Mucosa of descending colon (tissue), 3 donors: Measurements from ENCODE around the gene PIP4K2B. TPM values are rescaled to one million over a fixed set of nuclear protein-coding genes. Genes with fewer than 3 reads are reported as not detected.
A peak's percentile ranks its signal among the peaks of the same experiment; 100 is the strongest.

Experiments used
- ATAC-seq: fragments of 200-7000 bp; cut with Tn5 transposase; one replicate; pipeline ENCODE4 v1.9.1; 2020; ENCODE audit warnings: mild to moderate bottlenecking, moderate library complexity
- DNase-seq, 3 donors: peaks; one replicate each; pipeline ENCODE4 v3.0.0-alpha.2; 2020
- H3K36me3 ChIP-seq: fragments of 200-600 bp; one replicate; pipeline ENCODE4 v1.8.0; 2021; ENCODE audit warnings: low read depth, mild to moderate bottlenecking
- H3K4me1 ChIP-seq: fragments of 200-600 bp; one replicate; pipeline ENCODE4 v1.8.0; 2021; ENCODE audit warnings: low read depth, mild to moderate bottlenecking
- H3K4me3 ChIP-seq: fragments of 200-600 bp; one replicate; pipeline ENCODE4 v1.8.0; 2021; ENCODE audit warnings: mild to moderate bottlenecking
- H3K9me3 ChIP-seq: fragments of 200-600 bp; one replicate; pipeline ENCODE4 v1.8.0; 2021; ENCODE audit warnings: mild to moderate bottlenecking
- intact Hi-C, 2 donors: fragments of 100-400 bp; cut with DNase I in 1 of 2; cut with micrococcal nuclease in 1 of 2; formaldehyde crosslinking; loops; one replicate each; pipeline versions ENCODE4 v1.11.0 to v1.11.1; 2022; cut with DNase I, micrococcal nuclease
- total RNA-seq, 3 donors: library from RNA; stranded (reverse); fragmentation: NEBNext Ultra II Directional in 2 of 3; extraction: Animal tissue kit (Norgen Biotek cat#: 25700) in 2 of 3; gene quantifications; one replicate each; pipeline versions ENCODE4 v1.2.1 to v1.2.4, GENCODE V29; 2021 to 2023
- TF ChIP-seq, protein P1 (sequence below): fragments of 200-600 bp; IDR thresholded peaks from one replicate; pipeline ENCODE4 v1.8.0; 2022; ENCODE audit warnings: antibody characterized with exemption, mild to moderate bottlenecking
- donor health status: DM: no; HTN: no; CAD: no; lungs with moderate emphysema.
- donor health status: DM: no; HTN: no; CAD: no.
- donor health status: DM: no; HTN: yes; CAD: no.

The PIP4K2B gene
- total RNA-seq, 3 donors from 2014 or later, result 16.7 to 44.8 (median 20.6) TPM

DNA sequence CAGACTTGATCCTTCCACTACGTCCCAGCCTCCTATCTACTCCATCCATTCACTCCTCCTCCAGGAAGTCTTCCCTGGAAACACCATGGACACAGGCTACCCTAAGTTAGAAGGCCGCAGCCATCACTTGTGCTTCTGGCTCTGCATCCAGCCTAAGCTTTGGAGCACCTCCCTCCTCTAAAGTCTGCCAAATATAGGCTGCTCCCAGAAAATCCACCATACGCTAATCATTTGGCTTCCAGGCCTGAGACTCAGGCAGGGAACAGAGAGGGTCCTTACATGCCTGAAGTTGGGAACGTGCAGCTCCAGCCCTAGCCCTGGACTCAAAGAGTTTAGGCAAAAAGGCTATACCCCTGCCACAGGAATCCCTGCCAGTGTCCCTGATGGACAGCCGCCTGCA, 57.9 kb downstream of the PIP4K2B start:
- Histone ChIP-seq H3K36me3 (no peaks in the 10 kb centered on the region), H3K4me1 (peaks cover 32% of the 10 kb centered on the region), H3K4me3 (no peak overlapping the region), H3K9me3 (no peaks in the 10 kb centered on the region)
- no peak for ATAC-seq
- TF ChIP-seq, protein P1, sequence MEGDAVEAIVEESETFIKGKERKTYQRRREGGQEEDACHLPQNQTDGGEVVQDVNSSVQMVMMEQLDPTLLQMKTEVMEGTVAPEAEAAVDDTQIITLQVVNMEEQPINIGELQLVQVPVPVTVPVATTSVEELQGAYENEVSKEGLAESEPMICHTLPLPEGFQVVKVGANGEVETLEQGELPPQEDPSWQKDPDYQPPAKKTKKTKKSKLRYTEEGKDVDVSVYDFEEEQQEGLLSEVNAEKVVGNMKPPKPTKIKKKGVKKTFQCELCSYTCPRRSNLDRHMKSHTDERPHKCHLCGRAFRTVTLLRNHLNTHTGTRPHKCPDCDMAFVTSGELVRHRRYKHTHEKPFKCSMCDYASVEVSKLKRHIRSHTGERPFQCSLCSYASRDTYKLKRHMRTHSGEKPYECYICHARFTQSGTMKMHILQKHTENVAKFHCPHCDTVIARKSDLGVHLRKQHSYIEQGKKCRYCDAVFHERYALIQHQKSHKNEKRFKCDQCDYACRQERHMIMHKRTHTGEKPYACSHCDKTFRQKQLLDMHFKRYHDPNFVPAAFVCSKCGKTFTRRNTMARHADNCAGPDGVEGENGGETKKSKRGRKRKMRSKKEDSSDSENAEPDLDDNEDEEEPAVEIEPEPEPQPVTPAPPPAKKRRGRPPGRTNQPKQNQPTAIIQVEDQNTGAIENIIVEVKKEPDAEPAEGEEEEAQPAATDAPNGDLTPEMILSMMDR, result no peak
- intact Hi-C loops, result no loop called here
- no peak for DNase-seq

DNA sequence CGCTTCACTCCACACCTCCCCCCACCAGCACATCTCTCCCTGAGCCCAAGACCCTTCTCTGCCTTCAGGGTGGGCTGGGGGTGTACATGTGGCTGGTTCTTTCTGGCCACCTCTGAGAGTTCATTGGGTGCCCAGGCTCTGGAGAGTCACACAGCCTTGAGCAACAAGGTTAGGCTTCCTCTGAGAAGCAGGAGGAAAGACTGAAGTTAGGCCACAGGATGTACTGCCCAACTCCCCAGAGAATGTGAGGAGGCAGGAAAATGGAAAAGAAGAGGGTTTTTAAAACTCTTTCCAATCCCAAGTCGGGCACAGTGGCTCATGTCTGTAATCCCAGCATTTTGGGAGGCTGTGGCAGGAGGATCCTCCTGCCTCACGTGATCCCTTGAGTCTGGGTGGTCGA, 58.5 kb downstream of the PIP4K2B start:
- Histone ChIP-seq H3K4me1 (peaks cover 30% of the 10 kb centered on the region), H3K9me3 (no peaks in the 10 kb centered on the region), H3K36me3 (no peaks in the 10 kb centered on the region), H3K4me3 (no peak overlapping the region)
- ATAC-seq (no peak), DNase-seq (no peak)
- intact Hi-C loops, result no loop called here
- TF ChIP-seq, protein P1, result no peak

DNA sequence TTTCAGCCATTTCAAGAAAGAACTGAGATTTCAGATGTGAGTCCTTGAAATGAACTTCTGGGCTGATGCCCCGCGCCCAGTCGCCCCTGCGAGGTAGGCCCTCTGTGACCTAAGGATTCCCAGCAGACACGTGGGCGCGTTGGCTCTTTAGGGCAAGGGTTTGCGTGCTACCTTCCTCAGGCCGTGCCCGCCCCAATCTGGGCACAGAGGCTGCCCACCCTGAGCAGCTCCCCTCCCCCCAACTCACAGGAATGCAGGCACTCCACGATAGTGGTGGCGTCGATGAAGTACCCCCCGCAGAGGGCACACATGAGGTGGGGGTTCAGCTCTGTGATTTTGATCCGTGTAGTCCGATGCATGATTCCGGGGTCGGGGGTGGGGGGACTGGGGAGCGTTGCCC, 59.3 kb downstream of the PIP4K2B start:
- Histone ChIP-seq H3K4me3 (no peak overlapping the region), H3K9me3 (no peaks in the 10 kb centered on the region), H3K36me3 (no peaks in the 10 kb centered on the region), H3K4me1 (peaks cover 30% of the 10 kb centered on the region)
- no peak for ATAC-seq
- peak in 1 of 3 donors; percentile 32 for DNase-seq
- TF ChIP-seq, protein P1, result no peak
- intact Hi-C loops, result no loop called here

DNA sequence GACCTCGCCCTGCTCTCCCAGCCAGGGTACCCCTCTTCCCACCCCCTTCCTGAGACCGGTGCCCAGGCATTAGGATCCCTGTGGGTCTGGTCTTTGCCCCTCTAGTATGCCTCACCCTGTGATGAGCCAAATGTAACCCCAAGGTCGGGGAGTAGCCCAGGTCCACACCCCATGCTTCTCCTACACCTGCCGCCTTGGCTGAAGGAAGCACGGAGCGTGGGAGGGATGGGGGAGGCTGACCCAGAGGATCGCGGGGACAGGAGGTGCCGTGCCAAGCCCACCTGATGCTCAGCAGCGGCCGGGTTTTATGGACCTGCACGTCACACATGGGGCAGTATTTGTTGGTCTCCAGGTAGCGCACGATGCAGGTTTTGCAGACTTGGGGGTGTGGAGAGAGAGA, 60.1 kb downstream of the PIP4K2B start:
- peaks cover 30% of the 10 kb centered on the region for H3K4me1 ChIP-seq
- H3K4me3 ChIP-seq, result no peak overlapping the region
- ATAC-seq, result peak; percentile 15
- H3K36me3 ChIP-seq, result no peaks in the 10 kb centered on the region
- TF ChIP-seq, protein P1, result no peak
- intact Hi-C loops, result loop anchor here (5.0 to 10.0 kb wide), 2 partner anchors 62 to 65 kb away; partner anchors contain the start of gene EPOP (in 1 of the 2)
- H3K9me3 ChIP-seq, result no peaks in the 10 kb centered on the region
- DNase-seq, result peak in 2 of 3 donors; percentile 31 to 60

DNA sequence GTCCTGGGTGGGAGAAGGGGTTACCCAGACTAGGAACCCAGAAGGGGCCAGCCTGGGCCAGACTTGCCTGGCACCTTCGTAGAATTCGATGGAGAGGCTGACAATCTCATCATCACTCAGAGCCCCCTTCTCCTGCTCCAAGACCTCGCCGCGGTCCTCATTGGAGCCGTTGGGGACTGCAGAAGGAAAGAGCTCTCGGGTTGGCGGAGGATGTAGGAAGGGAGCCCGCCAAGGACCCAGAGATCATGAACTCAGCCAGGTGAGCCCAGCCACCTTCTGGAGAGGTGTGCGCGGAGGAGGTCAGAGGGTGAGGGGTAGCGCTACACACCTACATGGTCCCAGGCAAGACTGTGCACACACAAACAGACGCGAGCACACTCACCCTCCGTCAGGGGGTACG, 60.7 kb downstream of the PIP4K2B start:
- H3K4me3 ChIP-seq, result no peak overlapping the region
- H3K36me3 ChIP-seq, result no peaks in the 10 kb centered on the region
- TF ChIP-seq, protein P1, result no peak
- intact Hi-C loops, result loop anchor here (5.0 to 10.0 kb wide), 2 partner anchors 61 to 64 kb away; partner anchors contain the start of gene EPOP (in 1 of the 2)
- H3K9me3 ChIP-seq, result no peaks in the 10 kb centered on the region
- no peak for ATAC-seq
- DNase-seq, result peak in 1 of 3 donors; percentile 40
- peaks cover 30% of the 10 kb centered on the region for H3K4me1 ChIP-seq
